HG03457 (cell line): Measurements from ENCODE around the gene TRIP10.
A peak's percentile ranks its signal among the peaks of the same experiment; 100 is the strongest.
"Not testable (repeated sequence)": the region's sequence is repeated elsewhere in the genome, so short reads cannot be mapped to it uniquely, and the experiment has no call there.

Experiments used
- ATAC-seq: cut with Tn5 transposase; IDR thresholded peaks from one replicate; pipeline ENCODE4 v1.9.1; 2021; ENCODE audit warnings: moderate number of reproducible peaks; ENCODE audit not compliant: unreplicated experiment

The TRIP10 gene

GRCh38 chr19:6767081-6767356, 27.5 kb downstream of the TRIP10 start:
- ATAC-seq = peak; percentile 16

- ATAC-seq = peak; percentile 45
Measured at GRCh38 chr19:6767357-6768235, 28.1 kb downstream of the TRIP10 start, which contains the start of gene SH2D3A. SH2D3A (minus strand) TSS chr19:6767435; CDS start chr19:6763748, 3,687 bp downstream.

GRCh38 chr19:6768236-6768785, 28.8 kb downstream of the TRIP10 start:
- ATAC-seq = no peak

- ATAC-seq = no peak
Measured at GRCh38 chr19:6769006-6769619, 29.6 kb downstream of the TRIP10 start.

GRCh38 chr19:6771648-6772027, 32.2 kb downstream of the TRIP10 start:
- not testable (repeated sequence) for ATAC-seq

- ATAC-seq = no peak
Measured at GRCh38 chr19:6772028-6772865, 32.8 kb downstream of the TRIP10 start, which contains the start of gene VAV1. VAV1 (plus strand) TSS chr19:6772708; CDS start chr19:6772808, 100 bp downstream.

GRCh38 chr19:6772866-6773322, 33.4 kb downstream of the TRIP10 start:
- no peak for ATAC-seq

- no peak for ATAC-seq
Measured at GRCh38 chr19:6773323-6773931, 33.9 kb downstream of the TRIP10 start.

GRCh38 chr19:6774821-6775707, 35.6 kb downstream of the TRIP10 start:
- ATAC-seq = no peak

- not testable (repeated sequence) for ATAC-seq
Measured at GRCh38 chr19:6776045-6776444, 36.6 kb downstream of the TRIP10 start.

- ATAC-seq = no peak
Measured at GRCh38 chr19:6776999-6777398, 37.5 kb downstream of the TRIP10 start.

GRCh38 chr19:6777434-6777833, 38.0 kb downstream of the TRIP10 start:
- no peak for ATAC-seq

- no peak for ATAC-seq
Measured at GRCh38 chr19:6778386-6778785, 38.9 kb downstream of the TRIP10 start.

- ATAC-seq = no peak
Measured at GRCh38 chr19:6779206-6779605, 39.7 kb downstream of the TRIP10 start.

- ATAC-seq = no peak
Measured at GRCh38 chr19:6787393-6787792, 47.9 kb downstream of the TRIP10 start.

- ATAC-seq = no peak
Measured at GRCh38 chr19:6788896-6789295, 49.4 kb downstream of the TRIP10 start.

- ATAC-seq = no peak
Measured at GRCh38 chr19:6790194-6791128, 51.0 kb downstream of the TRIP10 start.

- ATAC-seq = no peak
Measured at GRCh38 chr19:6791237-6791636, 51.8 kb downstream of the TRIP10 start.

- no peak for ATAC-seq
Measured at GRCh38 chr19:6793411-6793810, 53.9 kb downstream of the TRIP10 start.
